ENCODE data around the gene LARGE1.
"Not testable (repeated sequence)": the region's sequence is repeated elsewhere in the genome, so short reads cannot be mapped to it uniquely, and the experiment has no call there.

The LARGE1 gene

GRCh38 chr22:33584152-33584551, 336.1 kb downstream of the LARGE1 start:
- DNase-seq = no peak

GRCh38 chr22:33582822-33583400, 337.4 kb downstream of the LARGE1 start:
- no peak for DNase-seq

- no peak for DNase-seq
Measured at GRCh38 chr22:33580310-33580709, 340.0 kb downstream of the LARGE1 start.

- peak; percentile 41 to 49 for DNase-seq
Measured at GRCh38 chr22:33579448-33580093, 340.7 kb downstream of the LARGE1 start.

- no peak for DNase-seq
Measured at GRCh38 chr22:33578752-33579151, 341.5 kb downstream of the LARGE1 start.

GRCh38 chr22:33577862-33578411, 342.3 kb downstream of the LARGE1 start:
- no peak for DNase-seq

- no peak for DNase-seq
Measured at GRCh38 chr22:33576205-33576604, 344.1 kb downstream of the LARGE1 start.

- no peak for DNase-seq
Measured at GRCh38 chr22:33575771-33576170, 344.5 kb downstream of the LARGE1 start.

GRCh38 chr22:33575041-33575440, 345.2 kb downstream of the LARGE1 start:
- no peak for DNase-seq

- DNase-seq = no peak
Measured at GRCh38 chr22:33573479-33573878, 346.8 kb downstream of the LARGE1 start.

GRCh38 chr22:33572086-33572485, 348.2 kb downstream of the LARGE1 start:
- no peak for DNase-seq

- DNase-seq = no peak
Measured at GRCh38 chr22:33570110-33570509, 350.2 kb downstream of the LARGE1 start.

GRCh38 chr22:33569559-33569958, 350.7 kb downstream of the LARGE1 start:
- DNase-seq = no peak

- DNase-seq = no peak
Measured at GRCh38 chr22:33569018-33569417, 351.3 kb downstream of the LARGE1 start.

GRCh38 chr22:33566495-33566894, 353.8 kb downstream of the LARGE1 start:
- DNase-seq = not testable (repeated sequence)

GRCh38 chr22:33565580-33565995, 354.7 kb downstream of the LARGE1 start:
- DNase-seq = peak in 1 of 2 experiments; percentile 6

GRCh38 chr22:33564683-33565082, 355.6 kb downstream of the LARGE1 start:
- DNase-seq = no peak

- DNase-seq = no peak
Measured at GRCh38 chr22:33563220-33563964, 356.9 kb downstream of the LARGE1 start.

GRCh38 chr22:33562501-33562900, 357.8 kb downstream of the LARGE1 start:
- DNase-seq = no peak

- no peak for DNase-seq
Measured at GRCh38 chr22:33561149-33561807, 359.0 kb downstream of the LARGE1 start.

- DNase-seq = no peak
Measured at GRCh38 chr22:33557836-33558235, 362.4 kb downstream of the LARGE1 start.

GRCh38 chr22:33555814-33556522, 364.3 kb downstream of the LARGE1 start:
- DNase-seq = no peak

GRCh38 chr22:33553493-33553892, 366.8 kb downstream of the LARGE1 start:
- no peak for DNase-seq

All from activated CD4-positive, alpha-beta T cell treated with anti-CD3 and anti-CD28 coated beads, Interleukin-2, amount 50 U/mL, for 48 hours (primary cell).